ENCODE results near the gene RRP36.

Gene RRP36

DNA sequence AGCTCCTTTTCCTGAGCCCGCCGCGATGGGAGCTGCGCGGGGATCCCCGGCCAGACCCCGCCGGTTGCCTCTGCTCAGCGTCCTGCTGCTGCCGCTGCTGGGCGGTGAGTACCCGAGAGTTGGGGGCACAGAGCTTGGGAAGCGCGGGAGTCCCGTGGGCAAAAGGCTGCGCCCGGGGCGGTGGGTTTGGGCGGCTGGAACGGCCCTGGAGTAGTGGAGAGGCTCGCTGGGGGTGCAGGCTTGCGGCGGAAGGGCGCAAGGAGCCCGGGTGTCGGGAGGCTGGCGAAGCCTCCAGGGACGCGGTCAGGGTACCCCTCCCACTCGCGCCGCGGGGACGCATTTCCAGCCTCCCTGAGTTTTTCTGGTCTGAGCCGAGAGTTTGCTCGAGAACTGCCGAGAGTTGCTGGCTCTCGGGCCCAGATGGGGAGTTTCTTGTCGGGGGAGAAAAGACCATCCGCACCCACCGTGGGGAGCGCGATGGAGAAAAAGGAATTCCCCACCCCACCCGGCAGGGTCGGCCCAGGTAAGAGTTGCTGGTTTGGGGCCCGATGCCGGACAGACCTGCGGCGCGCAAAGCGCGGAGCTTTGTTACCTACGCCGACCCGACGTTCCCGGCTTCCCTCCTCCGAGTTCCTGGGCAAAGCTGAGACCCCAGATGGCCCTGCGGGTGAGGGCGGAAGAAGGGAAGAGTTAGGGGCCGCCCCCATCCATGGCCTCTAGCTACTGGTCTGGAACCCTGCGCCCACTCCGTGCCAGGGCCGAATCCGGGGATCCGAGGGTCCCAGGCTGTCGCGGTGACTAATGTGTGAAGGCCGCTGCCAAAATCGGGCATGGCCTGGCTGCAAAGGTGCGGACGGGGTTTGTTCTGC lies 55.3 kb downstream of the RRP36 start:
- Histone ChIP-seq H2AFZ (ENCODE audit: low read length) (peak overlapping the region; percentile 98), H3K9ac (ENCODE audit: low read depth, low read length, poor library complexity, severe bottlenecking) (peak overlapping the region; percentile 96), H3K9me2 (replicated peaks; ENCODE audit: low read depth, low read length) (no peaks in the 10 kb centered on the region), H4K20me1 (ENCODE audit: insufficient read depth, low read length, poor library complexity, severe bottlenecking) (peaks cover 11% of the 10 kb centered on the region), H3K4me3 (ENCODE audit: low read length, poor library complexity, severe bottlenecking) (peak overlapping the region; percentile 97), H3K9me3 (ENCODE audit: insufficient read depth, low read depth, low read length) (no peaks in the 10 kb centered on the region), H3K4me1 (ENCODE audit: insufficient read depth, low read length, poor library complexity, severe bottlenecking) (peaks cover 38% of the 10 kb centered on the region), H3K36me3 (ENCODE audit: insufficient read depth, low read length) (no peaks in the 10 kb centered on the region), H3K79me2 (ENCODE audit: insufficient read depth, low read length) (peaks cover 45% of the 10 kb centered on the region), H3F3A (ENCODE audit: low read depth) (no peaks in the 10 kb centered on the region), H3K27me3 (ENCODE audit: insufficient read depth, low read length, poor library complexity, severe bottlenecking) (no peaks in the 10 kb centered on the region), H3K4me2 (ENCODE audit: low read depth, low read length, poor library complexity, severe bottlenecking) (peak overlapping the region; percentile 91)
- TF ChIP-seq, protein P1, sequence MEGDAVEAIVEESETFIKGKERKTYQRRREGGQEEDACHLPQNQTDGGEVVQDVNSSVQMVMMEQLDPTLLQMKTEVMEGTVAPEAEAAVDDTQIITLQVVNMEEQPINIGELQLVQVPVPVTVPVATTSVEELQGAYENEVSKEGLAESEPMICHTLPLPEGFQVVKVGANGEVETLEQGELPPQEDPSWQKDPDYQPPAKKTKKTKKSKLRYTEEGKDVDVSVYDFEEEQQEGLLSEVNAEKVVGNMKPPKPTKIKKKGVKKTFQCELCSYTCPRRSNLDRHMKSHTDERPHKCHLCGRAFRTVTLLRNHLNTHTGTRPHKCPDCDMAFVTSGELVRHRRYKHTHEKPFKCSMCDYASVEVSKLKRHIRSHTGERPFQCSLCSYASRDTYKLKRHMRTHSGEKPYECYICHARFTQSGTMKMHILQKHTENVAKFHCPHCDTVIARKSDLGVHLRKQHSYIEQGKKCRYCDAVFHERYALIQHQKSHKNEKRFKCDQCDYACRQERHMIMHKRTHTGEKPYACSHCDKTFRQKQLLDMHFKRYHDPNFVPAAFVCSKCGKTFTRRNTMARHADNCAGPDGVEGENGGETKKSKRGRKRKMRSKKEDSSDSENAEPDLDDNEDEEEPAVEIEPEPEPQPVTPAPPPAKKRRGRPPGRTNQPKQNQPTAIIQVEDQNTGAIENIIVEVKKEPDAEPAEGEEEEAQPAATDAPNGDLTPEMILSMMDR (conservative IDR thresholded peaks at IDR 0.05; ENCODE audit: low read length), result no peak
- no peak for TF ChIP-seq EZH2phosphoT487 (IDR thresholded peaks at IDR 0.05; ENCODE audit: borderline replicate concordance)

DNA sequence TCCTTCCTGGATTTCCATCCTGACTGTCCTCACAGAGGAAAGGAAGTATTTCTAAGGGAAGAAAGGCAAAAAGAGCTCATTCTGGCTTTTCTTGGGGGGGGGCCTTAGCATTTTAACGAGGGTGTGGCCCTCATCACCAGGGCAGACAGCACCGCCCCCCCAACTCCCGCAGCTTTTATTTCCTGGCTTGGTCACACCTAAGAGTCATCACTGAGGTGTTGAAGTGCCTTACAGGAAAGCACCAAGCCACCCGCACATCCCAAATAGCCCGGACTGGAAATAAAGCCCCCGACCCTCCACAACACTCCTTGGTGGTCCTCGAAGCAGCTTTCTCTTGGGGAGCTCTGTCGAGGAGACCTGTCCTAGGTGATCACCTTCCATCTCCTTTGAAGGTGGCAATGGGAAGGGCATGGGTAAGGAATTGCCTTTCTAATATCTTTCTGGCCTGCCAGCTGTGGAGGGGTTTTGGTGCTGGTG lies 55.9 kb downstream of the RRP36 start:
- H3K79me2 ChIP-seq (ENCODE audit: insufficient read depth, low read length), result peaks cover 51% of the 10 kb centered on the region
- H3K4me2 ChIP-seq (ENCODE audit: low read depth, low read length, poor library complexity, severe bottlenecking), result peak overlapping the region; percentile 91
- peak overlapping the region; percentile 98 for H2AFZ ChIP-seq (ENCODE audit: low read length)
- peaks cover 38% of the 10 kb centered on the region for H3K4me1 ChIP-seq (ENCODE audit: insufficient read depth, low read length, poor library complexity, severe bottlenecking)
- H4K20me1 ChIP-seq (ENCODE audit: insufficient read depth, low read length, poor library complexity, severe bottlenecking), result peaks cover 11% of the 10 kb centered on the region
- TF ChIP-seq EZH2phosphoT487 (IDR thresholded peaks at IDR 0.05; ENCODE audit: borderline replicate concordance), result no peak
- TF ChIP-seq, protein P1 (conservative IDR thresholded peaks at IDR 0.05; ENCODE audit: low read length), result no peak
- H3K9ac ChIP-seq (ENCODE audit: low read depth, low read length, poor library complexity, severe bottlenecking), result peak overlapping the region; percentile 96
- no peaks in the 10 kb centered on the region for H3K9me3 ChIP-seq (ENCODE audit: insufficient read depth, low read depth, low read length)
- no peaks in the 10 kb centered on the region for H3F3A ChIP-seq (ENCODE audit: low read depth)
- peak overlapping the region; percentile 97 for H3K4me3 ChIP-seq (ENCODE audit: low read length, poor library complexity, severe bottlenecking)
- no peaks in the 10 kb centered on the region for H3K36me3 ChIP-seq (ENCODE audit: insufficient read depth, low read length)
- no peaks in the 10 kb centered on the region for H3K9me2 ChIP-seq (replicated peaks; ENCODE audit: low read depth, low read length)
- H3K27me3 ChIP-seq (ENCODE audit: insufficient read depth, low read length, poor library complexity, severe bottlenecking), result no peaks in the 10 kb centered on the region

- Histone ChIP-seq H3K9me2 (replicated peaks; ENCODE audit: low read depth, low read length) (no peaks in the 10 kb centered on the region), H3K4me1 (ENCODE audit: insufficient read depth, low read length, poor library complexity, severe bottlenecking) (peaks cover 42% of the 10 kb centered on the region), H3K9me3 (ENCODE audit: insufficient read depth, low read depth, low read length) (no peaks in the 10 kb centered on the region), H3K4me3 (ENCODE audit: low read length, poor library complexity, severe bottlenecking) (peak overlapping the region; percentile 97), H3K4me2 (ENCODE audit: low read depth, low read length, poor library complexity, severe bottlenecking) (peak overlapping the region; percentile 91), H3K79me2 (ENCODE audit: insufficient read depth, low read length) (peaks cover 58% of the 10 kb centered on the region), H3F3A (ENCODE audit: low read depth) (no peaks in the 10 kb centered on the region), H4K20me1 (ENCODE audit: insufficient read depth, low read length, poor library complexity, severe bottlenecking) (peaks cover 11% of the 10 kb centered on the region), H3K9ac (ENCODE audit: low read depth, low read length, poor library complexity, severe bottlenecking) (peak overlapping the region; percentile 96), H3K27me3 (ENCODE audit: insufficient read depth, low read length, poor library complexity, severe bottlenecking) (no peaks in the 10 kb centered on the region), H3K36me3 (ENCODE audit: insufficient read depth, low read length) (no peaks in the 10 kb centered on the region), H2AFZ (ENCODE audit: low read length) (no peak overlapping the region)
- TF ChIP-seq, protein P1 (conservative IDR thresholded peaks at IDR 0.05; ENCODE audit: low read length), result no peak
- no peak for TF ChIP-seq EZH2phosphoT487 (IDR thresholded peaks at IDR 0.05; ENCODE audit: borderline replicate concordance)
Observed at GRCh38 chr6:43077981-43078511, 56.6 kb downstream of the RRP36 start.

Data from Loucy (cell line).